Measurements from ENCODE around the gene ARNT2. TPM values are rescaled to one million over a fixed set of nuclear protein-coding genes. Genes with fewer than 3 reads are reported as not detected.

The ARNT2 gene
- total RNA-seq, 1 experiment from 2014 or later: not detected

DNA sequence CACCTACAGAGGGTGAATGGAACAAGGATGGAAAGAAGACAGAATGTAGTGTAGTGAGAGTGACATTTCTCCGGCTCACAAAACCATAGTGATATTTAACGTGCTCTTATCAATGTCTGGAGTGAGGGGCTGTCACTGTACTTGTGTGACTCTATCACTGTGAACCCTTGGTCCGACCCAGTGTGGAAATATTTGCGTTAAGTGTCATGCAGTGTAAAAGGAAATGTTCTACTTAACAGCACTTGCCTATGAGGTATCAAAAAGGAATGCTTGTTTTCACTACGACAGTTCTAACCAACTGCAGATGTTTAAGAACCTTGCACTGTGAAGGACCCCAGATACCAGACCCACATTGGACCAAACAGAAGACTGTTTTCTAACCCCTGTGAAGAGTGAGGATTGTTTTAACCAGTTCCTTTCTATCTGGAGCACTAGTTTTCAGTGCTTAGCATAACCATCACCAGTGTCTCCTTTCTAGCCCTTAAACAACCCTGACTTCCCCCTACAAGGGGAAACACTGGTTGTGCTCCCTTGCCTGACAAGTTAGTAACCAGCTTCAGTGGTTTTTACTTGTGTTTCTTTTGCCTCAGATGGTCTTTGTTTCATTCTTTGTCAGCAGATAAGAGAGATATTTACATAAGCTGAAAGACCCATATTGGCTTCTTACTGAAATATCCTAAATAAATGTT lies 146.2 kb downstream of the ARNT2 start:
- H3K36me3 ChIP-seq (ENCODE audit: insufficient read depth, low read length): no peaks in the 10 kb centered on the region
- no peak overlapping the region for H3K4me3 ChIP-seq (ENCODE audit: low read length)
- no peaks in the 10 kb centered on the region for H3K27me3 ChIP-seq (ENCODE audit: low read length)
- H3K9me3 ChIP-seq (ENCODE audit: low read length): no peaks in the 10 kb centered on the region
- H2AFZ ChIP-seq (ENCODE audit: low read length): no peak overlapping the region
- no peak for DNase-seq
- no peaks in the 10 kb centered on the region for H3K9me2 ChIP-seq (replicated peaks; ENCODE audit: insufficient read depth, low read length)
- H3K4me1 ChIP-seq (ENCODE audit: low read length): no peaks in the 10 kb centered on the region
- H3K9ac ChIP-seq (ENCODE audit: low read length): no peak overlapping the region
- no peak overlapping the region for H3K27ac ChIP-seq (ENCODE audit: low read length)
- H3K4me2 ChIP-seq (ENCODE audit: low read depth, low read length, poor library complexity, severe bottlenecking): no peak overlapping the region
- H3K79me2 ChIP-seq (ENCODE audit: low read length): no peaks in the 10 kb centered on the region
- H4K20me1 ChIP-seq (ENCODE audit: insufficient read depth, low read depth, low read length): no peaks in the 10 kb centered on the region

DNA sequence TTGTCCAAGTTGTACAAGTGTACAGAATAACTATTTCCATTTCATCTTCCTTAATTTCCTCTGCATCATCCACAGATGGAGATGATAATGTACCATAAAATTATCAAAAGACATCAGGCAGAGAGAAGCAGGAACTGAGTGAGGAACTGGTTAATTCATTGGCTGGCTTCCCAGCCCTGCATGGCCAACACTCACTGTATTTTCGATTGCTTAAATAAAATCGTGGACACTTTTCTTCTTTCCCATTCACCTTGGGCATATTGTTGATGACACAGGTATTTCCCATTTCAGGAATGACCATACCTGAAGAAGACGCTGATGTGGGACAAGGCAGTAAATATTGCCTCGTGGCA lies 146.7 kb downstream of the ARNT2 start:
- no peak for DNase-seq
- Histone ChIP-seq H3K27ac (ENCODE audit: low read length) (no peak overlapping the region), H3K9ac (ENCODE audit: low read length) (no peak overlapping the region), H3K9me2 (replicated peaks; ENCODE audit: insufficient read depth, low read length) (no peaks in the 10 kb centered on the region), H3K9me3 (ENCODE audit: low read length) (no peaks in the 10 kb centered on the region), H4K20me1 (ENCODE audit: insufficient read depth, low read depth, low read length) (no peaks in the 10 kb centered on the region), H3K79me2 (ENCODE audit: low read length) (no peaks in the 10 kb centered on the region), H3K4me1 (ENCODE audit: low read length) (no peaks in the 10 kb centered on the region), H3K4me3 (ENCODE audit: low read length) (no peak overlapping the region), H3K4me2 (ENCODE audit: low read depth, low read length, poor library complexity, severe bottlenecking) (no peak overlapping the region), H3K36me3 (ENCODE audit: insufficient read depth, low read length) (no peaks in the 10 kb centered on the region), H3K27me3 (ENCODE audit: low read length) (no peaks in the 10 kb centered on the region), H2AFZ (ENCODE audit: low read length) (no peak overlapping the region)

DNA sequence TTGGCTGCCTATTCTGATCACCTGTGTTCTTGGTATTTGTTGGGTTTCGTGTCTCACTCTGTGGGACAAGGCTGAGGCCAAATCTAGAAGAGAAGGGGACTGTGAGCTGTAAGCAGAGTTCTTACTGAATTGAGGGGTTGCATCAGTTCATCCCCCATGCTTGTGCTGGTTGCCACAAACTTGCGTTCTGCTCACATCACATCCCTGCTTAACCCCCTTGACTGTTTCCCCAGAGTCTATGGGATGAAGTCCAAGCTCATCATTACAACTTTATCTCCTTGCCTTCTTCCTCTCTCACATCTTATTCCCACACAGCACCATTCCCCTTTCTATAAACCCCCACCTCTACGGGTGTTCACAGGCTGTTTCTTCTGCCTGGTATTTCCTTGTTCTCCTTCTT lies 147.2 kb downstream of the ARNT2 start:
- H3K9me2 ChIP-seq (replicated peaks; ENCODE audit: insufficient read depth, low read length): no peaks in the 10 kb centered on the region
- H3K9ac ChIP-seq (ENCODE audit: low read length): no peak overlapping the region
- H3K9me3 ChIP-seq (ENCODE audit: low read length): no peaks in the 10 kb centered on the region
- H3K27ac ChIP-seq (ENCODE audit: low read length): no peak overlapping the region
- no peaks in the 10 kb centered on the region for H3K27me3 ChIP-seq (ENCODE audit: low read length)
- H4K20me1 ChIP-seq (ENCODE audit: insufficient read depth, low read depth, low read length): no peaks in the 10 kb centered on the region
- H3K4me2 ChIP-seq (ENCODE audit: low read depth, low read length, poor library complexity, severe bottlenecking): no peak overlapping the region
- H3K36me3 ChIP-seq (ENCODE audit: insufficient read depth, low read length): no peaks in the 10 kb centered on the region
- H2AFZ ChIP-seq (ENCODE audit: low read length): no peak overlapping the region
- H3K4me3 ChIP-seq (ENCODE audit: low read length): no peak overlapping the region
- no peak for DNase-seq
- H3K79me2 ChIP-seq (ENCODE audit: low read length): no peaks in the 10 kb centered on the region
- H3K4me1 ChIP-seq (ENCODE audit: low read length): no peaks in the 10 kb centered on the region

DNA sequence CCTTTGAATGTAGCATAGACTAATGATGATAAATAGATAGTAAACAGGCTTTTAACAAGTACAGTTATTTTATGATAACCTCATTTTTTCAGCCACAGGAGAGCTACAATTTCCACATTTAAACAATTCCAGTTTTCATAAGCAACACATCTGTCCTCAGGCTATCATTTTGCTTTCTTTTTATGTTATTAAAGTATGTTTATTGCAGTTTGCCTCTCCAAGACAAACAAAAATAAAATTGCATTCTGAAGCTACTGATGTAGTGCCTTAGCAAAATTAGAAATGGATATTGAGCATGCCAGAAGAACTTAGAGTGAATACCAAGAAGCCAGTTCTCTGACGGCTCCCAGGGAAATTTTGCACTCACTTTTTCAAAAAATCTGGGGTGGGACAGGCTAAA lies 150.4 kb downstream of the ARNT2 start:
- no peaks in the 10 kb centered on the region for H3K79me2 ChIP-seq (ENCODE audit: low read length)
- H3K36me3 ChIP-seq (ENCODE audit: insufficient read depth, low read length): no peaks in the 10 kb centered on the region
- H3K4me2 ChIP-seq (ENCODE audit: low read depth, low read length, poor library complexity, severe bottlenecking): no peak overlapping the region
- no peak overlapping the region for H2AFZ ChIP-seq (ENCODE audit: low read length)
- H3K9me3 ChIP-seq (ENCODE audit: low read length): no peaks in the 10 kb centered on the region
- no peaks in the 10 kb centered on the region for H4K20me1 ChIP-seq (ENCODE audit: insufficient read depth, low read depth, low read length)
- no peaks in the 10 kb centered on the region for H3K9me2 ChIP-seq (replicated peaks; ENCODE audit: insufficient read depth, low read length)
- H3K4me3 ChIP-seq (ENCODE audit: low read length): no peak overlapping the region
- H3K4me1 ChIP-seq (ENCODE audit: low read length): no peaks in the 10 kb centered on the region
- no peaks in the 10 kb centered on the region for H3K27me3 ChIP-seq (ENCODE audit: low read length)
- no peak overlapping the region for H3K27ac ChIP-seq (ENCODE audit: low read length)
- no peak for DNase-seq
- H3K9ac ChIP-seq (ENCODE audit: low read length): no peak overlapping the region

DNA sequence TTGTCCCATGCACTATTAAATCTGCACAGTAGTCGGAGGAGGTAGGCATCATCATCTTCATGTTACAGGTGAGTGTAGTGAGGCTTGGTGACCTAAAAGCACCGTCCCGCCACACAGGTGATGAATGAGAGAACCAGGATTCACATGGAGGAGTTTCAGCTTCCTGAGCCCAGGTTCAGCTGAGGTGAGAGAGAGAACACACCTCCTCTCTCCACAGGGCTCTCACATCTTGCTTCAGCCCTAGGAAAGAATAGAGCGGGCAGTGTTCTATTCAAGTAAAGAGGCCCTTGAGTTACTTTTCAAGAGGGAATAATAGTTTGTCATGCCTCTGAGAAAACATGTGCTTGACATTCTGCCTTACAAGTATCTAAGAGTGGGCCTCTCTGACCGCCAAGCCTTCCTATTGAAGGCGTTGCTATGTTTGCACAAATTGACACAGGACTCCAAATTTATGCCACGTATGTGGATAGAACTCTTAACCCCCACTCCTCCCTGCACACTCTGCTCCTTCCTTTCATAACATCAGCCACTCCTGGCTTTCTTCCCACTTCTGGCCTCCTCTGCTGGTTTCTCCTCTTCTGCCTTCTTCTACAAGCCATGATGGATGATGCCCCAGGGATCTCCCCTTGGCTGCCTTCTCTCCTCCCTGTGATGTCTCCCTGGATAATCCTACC lies 152.6 kb downstream of the ARNT2 start:
- Histone ChIP-seq H3K9me2 (replicated peaks; ENCODE audit: insufficient read depth, low read length) (no peaks in the 10 kb centered on the region), H3K4me1 (ENCODE audit: low read length) (no peaks in the 10 kb centered on the region)

DNA sequence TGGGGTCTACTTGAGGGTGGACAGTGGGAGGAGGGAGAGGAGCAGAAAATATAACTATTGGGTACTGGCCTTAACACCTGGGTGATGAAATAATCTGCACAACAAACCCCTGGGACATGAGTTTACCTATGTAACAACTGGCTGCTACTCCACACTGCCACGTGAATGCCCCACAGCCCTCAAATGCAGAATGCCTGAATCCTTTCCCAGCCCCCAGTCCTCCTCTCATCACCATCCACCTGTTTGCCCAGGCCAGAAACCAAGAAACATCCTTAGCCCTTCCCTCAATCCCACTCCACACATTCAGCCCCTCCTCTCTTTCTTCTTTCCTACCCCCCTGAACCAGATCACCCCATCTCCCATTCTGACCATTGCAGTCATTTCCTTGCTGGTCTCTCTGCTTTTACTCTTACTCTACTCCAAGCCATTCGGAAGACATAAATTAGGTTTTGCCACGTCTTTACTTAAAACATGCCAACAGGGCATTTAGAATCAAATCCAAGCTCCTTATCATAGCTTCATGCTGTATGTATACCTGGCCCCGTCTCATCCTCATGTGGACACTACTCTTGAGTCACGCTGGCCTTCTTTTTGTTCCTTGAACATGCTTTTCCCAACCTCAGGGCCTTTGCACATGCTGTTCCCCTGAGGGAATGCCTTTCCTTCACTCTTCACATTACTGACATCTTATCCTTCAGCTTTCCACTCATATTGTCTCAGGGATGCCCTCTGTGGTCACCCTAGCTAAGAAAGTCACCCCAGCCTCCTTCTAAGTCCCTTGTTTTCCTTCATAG lies 153.5 kb downstream of the ARNT2 start:
- H3K27me3 ChIP-seq (ENCODE audit: low read length): no peaks in the 10 kb centered on the region
- DNase-seq: no peak
- H3K4me2 ChIP-seq (ENCODE audit: low read depth, low read length, poor library complexity, severe bottlenecking): no peak overlapping the region
- H4K20me1 ChIP-seq (ENCODE audit: insufficient read depth, low read depth, low read length): no peaks in the 10 kb centered on the region
- no peak overlapping the region for H3K4me3 ChIP-seq (ENCODE audit: low read length)
- H3K36me3 ChIP-seq (ENCODE audit: insufficient read depth, low read length): no peaks in the 10 kb centered on the region
- H3K9me2 ChIP-seq (replicated peaks; ENCODE audit: insufficient read depth, low read length): no peaks in the 10 kb centered on the region
- H2AFZ ChIP-seq (ENCODE audit: low read length): no peak overlapping the region
- no peaks in the 10 kb centered on the region for H3K4me1 ChIP-seq (ENCODE audit: low read length)
- no peak overlapping the region for H3K27ac ChIP-seq (ENCODE audit: low read length)
- no peak overlapping the region for H3K9ac ChIP-seq (ENCODE audit: low read length)
- H3K79me2 ChIP-seq (ENCODE audit: low read length): no peaks in the 10 kb centered on the region
- H3K9me3 ChIP-seq (ENCODE audit: low read length): no peaks in the 10 kb centered on the region

More for the DNA sequence above, 152.6 kb downstream of the ARNT2 start:
- Histone ChIP-seq H3K79me2 (ENCODE audit: low read length) (no peaks in the 10 kb centered on the region), H3K4me2 (ENCODE audit: low read depth, low read length, poor library complexity, severe bottlenecking) (no peak overlapping the region), H3K36me3 (ENCODE audit: insufficient read depth, low read length) (no peaks in the 10 kb centered on the region), H4K20me1 (ENCODE audit: insufficient read depth, low read depth, low read length) (no peaks in the 10 kb centered on the region), H3K9me3 (ENCODE audit: low read length) (no peaks in the 10 kb centered on the region), H3K27ac (ENCODE audit: low read length) (no peak overlapping the region), H3K9ac (ENCODE audit: low read length) (no peak overlapping the region), H3K4me3 (ENCODE audit: low read length) (no peak overlapping the region), H2AFZ (ENCODE audit: low read length) (no peak overlapping the region), H3K27me3 (ENCODE audit: low read length) (no peaks in the 10 kb centered on the region)
- DNase-seq: no peak

DNA sequence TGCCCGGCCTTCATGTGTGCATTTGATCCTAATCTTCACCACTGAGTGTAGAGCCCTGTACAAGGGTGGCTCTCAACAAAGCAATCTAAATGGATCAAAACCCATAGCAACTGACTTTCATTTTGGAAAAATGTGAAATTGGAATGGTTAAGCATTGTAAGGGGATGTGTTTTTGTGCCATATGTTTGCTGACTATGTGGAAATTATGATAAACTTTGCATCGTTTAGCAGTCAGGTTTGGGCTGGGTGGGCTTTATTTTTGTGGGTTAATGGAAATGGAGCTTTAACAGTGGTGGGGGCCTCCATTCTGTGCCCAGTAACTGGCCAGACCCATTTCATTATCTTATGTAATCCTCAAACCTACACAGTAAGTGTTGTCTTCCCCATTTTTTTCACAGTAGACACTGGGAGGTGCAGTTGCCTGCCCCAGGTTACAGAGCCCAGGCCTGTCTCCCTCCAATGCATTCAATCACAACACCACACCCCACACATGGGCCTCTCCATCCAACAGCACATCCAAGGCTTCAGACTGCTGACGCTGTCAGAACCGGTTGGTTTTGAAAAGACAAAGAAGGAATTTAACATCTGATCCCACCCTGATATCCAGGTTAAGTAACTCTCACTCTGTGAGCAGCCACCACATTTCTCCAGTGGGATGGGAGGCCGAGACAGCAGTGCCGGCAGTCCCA lies 154.6 kb downstream of the ARNT2 start:
- Histone ChIP-seq H3K79me2 (ENCODE audit: low read length) (no peaks in the 10 kb centered on the region), H3K36me3 (ENCODE audit: insufficient read depth, low read length) (no peaks in the 10 kb centered on the region), H2AFZ (ENCODE audit: low read length) (no peak overlapping the region), H3K9me2 (replicated peaks; ENCODE audit: insufficient read depth, low read length) (no peaks in the 10 kb centered on the region), H4K20me1 (ENCODE audit: insufficient read depth, low read depth, low read length) (no peaks in the 10 kb centered on the region), H3K4me1 (ENCODE audit: low read length) (no peaks in the 10 kb centered on the region), H3K9me3 (ENCODE audit: low read length) (no peaks in the 10 kb centered on the region), H3K4me3 (ENCODE audit: low read length) (no peak overlapping the region), H3K27ac (ENCODE audit: low read length) (no peak overlapping the region), H3K27me3 (ENCODE audit: low read length) (no peaks in the 10 kb centered on the region), H3K4me2 (ENCODE audit: low read depth, low read length, poor library complexity, severe bottlenecking) (no peak overlapping the region), H3K9ac (ENCODE audit: low read length) (no peak overlapping the region)
- DNase-seq: no peak

DNA sequence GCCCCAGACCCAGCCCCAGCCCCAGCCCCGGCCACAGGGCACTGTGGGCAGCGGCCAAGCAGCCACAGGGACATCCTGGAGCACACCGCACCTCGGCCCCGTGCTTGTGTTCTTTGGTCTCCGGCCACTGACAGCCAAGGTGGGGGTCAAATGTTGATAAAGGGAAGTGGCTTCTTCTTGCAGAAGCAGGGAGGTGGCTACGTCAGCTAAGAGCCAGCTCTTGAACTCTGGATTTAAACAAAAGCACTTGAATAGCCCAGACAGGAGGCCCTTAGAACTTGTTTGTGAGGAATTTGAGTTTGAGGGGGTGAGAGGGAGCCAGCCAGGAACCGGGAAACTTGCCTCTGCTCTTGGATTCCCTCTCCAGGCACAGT lies 155.1 kb downstream of the ARNT2 start:
- Histone ChIP-seq H3K4me2 (ENCODE audit: low read depth, low read length, poor library complexity, severe bottlenecking) (no peak overlapping the region), H3K27ac (ENCODE audit: low read length) (no peak overlapping the region), H3K27me3 (ENCODE audit: low read length) (no peaks in the 10 kb centered on the region), H3K36me3 (ENCODE audit: insufficient read depth, low read length) (no peaks in the 10 kb centered on the region), H3K4me3 (ENCODE audit: low read length) (no peak overlapping the region), H2AFZ (ENCODE audit: low read length) (no peak overlapping the region), H3K9me2 (replicated peaks; ENCODE audit: insufficient read depth, low read length) (no peaks in the 10 kb centered on the region), H4K20me1 (ENCODE audit: insufficient read depth, low read depth, low read length) (no peaks in the 10 kb centered on the region), H3K9ac (ENCODE audit: low read length) (no peak overlapping the region), H3K9me3 (ENCODE audit: low read length) (no peaks in the 10 kb centered on the region), H3K4me1 (ENCODE audit: low read length) (no peaks in the 10 kb centered on the region), H3K79me2 (ENCODE audit: low read length) (no peaks in the 10 kb centered on the region)
- DNase-seq: no peak

Measured in Karpas-422 (cell line).